Stomach (tissue), 4 donors: ENCODE measurements around the gene MED12L.

ENCODE experiments used
- POLR2A ChIP-seq, 4 donors: fragments of 450-650 bp; IDR thresholded peaks; one replicate each; pipeline ENCODE4 v1.6.1; 2016; ENCODE audit warnings: antibody characterized with exemption in 4 of 4, control low read depth in 2 of 4, mild to moderate bottlenecking in 1 of 4, moderate library complexity in 1 of 4
- TF ChIP-seq, protein P1 (sequence below), 7 experiments: fragments of 450-650 bp in 4 of 7; fragments of 200-600 bp in 3 of 7; sonication (generic) in 3 of 7; IDR thresholded peaks; one replicate each; pipeline ENCODE4 v1.5.1; 2016 to 2019; ENCODE audit warnings: antibody characterized with exemption in 7 of 7, control low read depth in 2 of 7, mild to moderate bottlenecking in 1 of 7

DNA sequence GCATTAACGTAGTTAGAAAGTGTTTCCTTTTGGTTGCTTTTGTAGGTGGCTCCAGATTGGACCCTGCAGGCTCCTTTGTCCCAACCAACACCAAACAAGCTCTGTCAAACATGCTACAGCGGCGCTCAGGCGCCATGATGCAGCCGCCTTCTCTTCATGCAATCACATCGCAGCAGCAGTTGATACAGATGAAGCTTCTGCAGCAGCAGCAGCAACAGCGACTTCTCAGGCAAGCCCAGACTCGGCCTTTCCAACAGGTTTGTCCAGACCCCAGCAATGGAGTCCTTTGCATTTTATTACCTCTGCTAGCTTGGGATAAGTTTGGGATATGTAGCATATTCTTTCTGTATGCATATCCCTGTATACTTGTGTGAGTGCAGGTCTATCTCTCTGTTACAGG, 309.1 kb downstream of the MED12L start:
- TF ChIP-seq, protein P1, sequence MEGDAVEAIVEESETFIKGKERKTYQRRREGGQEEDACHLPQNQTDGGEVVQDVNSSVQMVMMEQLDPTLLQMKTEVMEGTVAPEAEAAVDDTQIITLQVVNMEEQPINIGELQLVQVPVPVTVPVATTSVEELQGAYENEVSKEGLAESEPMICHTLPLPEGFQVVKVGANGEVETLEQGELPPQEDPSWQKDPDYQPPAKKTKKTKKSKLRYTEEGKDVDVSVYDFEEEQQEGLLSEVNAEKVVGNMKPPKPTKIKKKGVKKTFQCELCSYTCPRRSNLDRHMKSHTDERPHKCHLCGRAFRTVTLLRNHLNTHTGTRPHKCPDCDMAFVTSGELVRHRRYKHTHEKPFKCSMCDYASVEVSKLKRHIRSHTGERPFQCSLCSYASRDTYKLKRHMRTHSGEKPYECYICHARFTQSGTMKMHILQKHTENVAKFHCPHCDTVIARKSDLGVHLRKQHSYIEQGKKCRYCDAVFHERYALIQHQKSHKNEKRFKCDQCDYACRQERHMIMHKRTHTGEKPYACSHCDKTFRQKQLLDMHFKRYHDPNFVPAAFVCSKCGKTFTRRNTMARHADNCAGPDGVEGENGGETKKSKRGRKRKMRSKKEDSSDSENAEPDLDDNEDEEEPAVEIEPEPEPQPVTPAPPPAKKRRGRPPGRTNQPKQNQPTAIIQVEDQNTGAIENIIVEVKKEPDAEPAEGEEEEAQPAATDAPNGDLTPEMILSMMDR (IDR thresholded peaks at IDR 0.05), result no peak
- TF ChIP-seq POLR2A (IDR thresholded peaks at IDR 0.05), result no peak
